Stimulated activated naive CD8-positive, alpha-beta T cell treated with anti-CD3 and anti-CD28 coated beads, Interleukin-15, Interleukin-2, amounts not matched to agents 100 U/mL and 50 U/mL, for 24 hours (primary cell): ENCODE results near the gene CACNA2D3.
A peak's percentile ranks its signal among the peaks of the same experiment; 100 is the strongest.

Experiments used
- ATAC-seq: fragments of 150-1000 bp; cut with Tn5 transposase; one replicate; pipeline ENCODE4 v1.10.0; 2021
- DNase-seq: peaks from one replicate; pipeline ENCODE4 v3.0.0; 2021

CACNA2D3 gene

DNA sequence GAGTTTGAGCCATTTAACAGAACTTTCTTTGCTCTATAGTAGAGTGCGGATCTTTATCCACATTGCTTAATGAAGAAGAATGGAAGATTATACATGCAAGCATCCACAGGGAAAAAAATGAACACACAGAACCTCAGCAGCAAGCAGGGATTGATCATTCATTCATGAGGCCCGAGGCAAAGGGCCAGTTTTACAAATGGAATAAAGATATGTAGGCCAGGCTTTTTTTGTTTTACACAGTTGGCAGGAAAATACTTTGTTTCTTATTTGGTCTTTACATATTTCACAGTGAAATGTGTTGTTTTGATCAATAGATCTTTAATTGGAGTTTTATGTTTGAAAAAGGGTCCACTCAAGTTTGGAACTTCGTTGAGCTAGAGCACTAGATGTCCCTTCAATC lies 688.0 kb downstream of the CACNA2D3 start:
- DNase-seq (no peak), ATAC-seq (no peak)

DNA sequence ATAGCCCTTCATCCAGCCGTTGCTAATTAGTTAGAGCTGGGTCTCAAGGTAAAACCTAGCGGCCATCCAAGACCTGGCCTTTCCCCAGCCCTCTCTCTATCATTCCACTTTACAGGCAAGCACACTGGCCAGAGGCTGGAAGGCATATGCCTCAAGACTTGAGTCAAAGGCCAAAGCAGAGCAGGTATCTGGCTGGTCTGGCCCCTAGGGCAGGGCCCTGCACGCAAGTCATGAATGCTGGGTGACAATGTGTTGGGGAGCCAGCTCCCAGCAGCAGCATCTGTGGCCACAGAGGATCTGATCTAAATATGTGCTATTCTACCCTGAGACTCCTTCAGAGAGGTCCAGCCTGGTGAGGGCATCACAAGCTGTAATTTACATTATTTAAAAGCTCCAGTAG lies 691.9 kb downstream of the CACNA2D3 start:
- ATAC-seq (no peak), DNase-seq (no peak)

GRCh38 chr3:54817628-54818027 lies 695.3 kb downstream of the CACNA2D3 start:
- DNase-seq, result no peak
- ATAC-seq, result no peak

DNA sequence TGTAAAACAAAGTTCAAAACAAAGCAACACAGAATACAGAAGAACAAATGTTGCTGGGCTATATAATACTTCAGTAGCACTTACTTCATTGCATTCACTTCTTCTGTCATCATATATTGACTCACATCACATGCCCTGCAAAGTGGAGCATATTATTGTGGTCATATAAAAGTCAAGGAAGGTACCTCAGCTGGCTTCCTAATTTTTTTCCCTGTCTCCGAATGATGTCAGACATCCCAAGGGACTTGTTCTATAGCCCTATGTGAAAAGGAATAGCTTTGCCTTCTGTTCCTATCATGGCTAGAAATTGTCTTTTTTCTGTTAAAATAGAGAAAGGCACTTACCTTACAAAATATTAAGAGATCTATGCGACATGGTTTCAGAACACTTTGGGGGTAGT lies 696.1 kb downstream of the CACNA2D3 start:
- DNase-seq (no peak), ATAC-seq (no peak)

DNA sequence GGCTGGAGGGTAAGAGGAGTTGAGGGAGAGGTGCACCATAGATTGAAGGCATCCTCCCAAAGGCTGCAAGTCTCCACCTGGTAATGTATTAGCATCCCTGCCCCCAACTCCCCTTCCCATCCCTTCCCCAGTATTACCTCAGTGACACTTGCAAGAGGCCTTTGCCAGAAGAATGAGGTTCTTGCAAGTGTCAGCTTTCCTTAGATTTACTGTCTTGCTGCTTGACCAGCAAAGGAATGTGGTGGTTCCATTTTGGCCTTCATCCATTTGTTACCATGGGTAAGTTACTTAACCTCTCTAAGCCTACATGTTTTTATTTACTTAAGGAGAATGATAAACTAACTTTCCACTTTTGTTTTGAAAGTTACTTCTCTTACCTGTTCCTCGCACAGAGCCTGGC lies 696.6 kb downstream of the CACNA2D3 start:
- DNase-seq (no peak), ATAC-seq (no peak)

- no peak for ATAC-seq
- no peak for DNase-seq
These were observed 697.6 kb downstream of the CACNA2D3 start for GRCh38 chr3:54819946-54820345.

DNA sequence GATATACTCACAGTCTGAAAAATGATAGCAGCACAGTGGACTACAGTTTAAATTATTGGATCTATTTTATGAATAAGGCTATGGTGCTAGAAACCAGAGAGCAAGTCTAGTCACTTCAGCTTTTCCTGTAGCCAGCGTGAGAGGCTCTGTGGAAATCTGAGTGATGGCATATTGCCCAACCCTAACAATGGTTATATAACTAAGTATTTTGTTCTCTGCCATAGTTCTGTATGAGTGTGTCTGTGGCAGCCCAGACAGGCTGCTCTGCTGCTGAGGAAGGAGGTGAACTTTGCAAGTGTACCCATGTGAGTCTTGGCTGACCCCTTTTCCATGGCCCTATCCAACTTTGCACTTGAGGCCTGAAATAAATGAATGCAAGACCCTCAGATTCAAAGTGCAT lies 699.9 kb downstream of the CACNA2D3 start:
- DNase-seq (no peak), ATAC-seq (no peak)

DNA sequence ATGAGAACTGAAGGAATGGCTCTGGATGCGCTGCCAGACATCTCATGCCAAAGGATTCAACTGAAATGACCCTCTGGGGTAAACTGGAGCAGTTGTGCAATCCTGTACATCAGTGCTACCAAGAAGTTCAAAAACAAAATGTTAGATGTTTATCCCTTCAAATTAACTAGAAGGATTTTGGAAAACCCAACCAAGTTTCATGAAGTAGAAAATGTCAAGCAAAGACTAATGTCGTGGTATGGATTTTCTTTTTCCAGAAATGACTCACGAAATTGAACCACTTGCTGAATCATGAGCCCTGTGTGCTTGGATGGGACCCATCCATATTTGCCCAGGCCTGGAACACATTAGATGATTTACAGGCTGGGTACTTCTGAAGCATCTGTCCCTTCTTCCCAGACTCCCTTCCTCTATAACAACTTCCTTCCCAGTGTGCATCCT lies 703.9 kb downstream of the CACNA2D3 start:
- ATAC-seq (no peak), DNase-seq (no peak)

DNA sequence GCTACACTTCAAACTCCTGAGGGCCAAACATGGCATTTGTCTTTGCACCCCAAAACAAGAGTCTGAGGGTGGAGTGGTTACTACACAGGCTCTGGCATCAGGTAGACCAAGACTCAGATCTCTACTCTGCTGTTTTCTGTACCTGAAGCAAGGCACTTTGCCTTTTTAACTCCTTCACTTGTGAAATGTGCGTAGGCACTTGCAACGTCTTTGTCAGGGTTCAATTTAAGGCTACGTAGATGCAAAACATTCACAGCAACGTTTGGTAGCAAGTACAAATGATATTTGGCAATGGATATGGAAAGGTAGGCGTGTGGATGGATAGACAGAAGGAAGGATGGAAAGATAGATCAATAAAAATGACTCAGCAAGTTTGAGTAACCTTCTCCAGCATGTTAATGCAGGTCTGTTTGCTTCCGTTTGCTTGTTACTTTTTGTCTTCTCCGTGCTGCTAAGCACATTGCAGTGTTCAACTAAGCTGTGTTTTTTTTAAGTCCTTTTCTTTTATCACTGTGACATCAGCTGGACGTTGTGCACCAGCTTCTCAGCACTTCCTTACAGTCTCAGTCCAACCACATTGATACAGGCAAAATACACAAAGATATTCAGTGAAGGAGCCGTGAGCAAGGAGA lies 704.8 kb downstream of the CACNA2D3 start:
- DNase-seq (no peak), ATAC-seq (no peak)

DNA sequence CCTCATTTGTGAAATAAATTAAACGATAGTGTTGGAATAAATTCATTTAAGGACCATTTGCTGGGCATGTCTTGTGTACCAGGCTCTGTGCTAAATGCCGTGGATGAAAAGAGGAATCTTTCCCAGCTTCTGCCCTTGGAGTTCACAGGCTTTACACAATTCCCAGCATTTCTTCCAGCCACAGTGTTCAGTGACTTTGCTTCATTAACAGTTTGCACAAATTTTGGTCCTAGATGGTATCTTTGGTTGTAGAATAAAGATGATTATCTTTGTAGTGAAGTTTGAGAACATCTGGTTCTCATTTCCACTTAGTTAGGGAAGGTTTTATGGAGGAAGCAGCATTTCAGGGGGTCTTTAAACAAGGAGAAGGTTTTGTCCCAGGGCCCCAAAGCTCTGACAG lies 705.4 kb downstream of the CACNA2D3 start:
- ATAC-seq (no peak), DNase-seq (no peak)

- ATAC-seq (no peak), DNase-seq (peak; percentile 4)
These were observed 708.3 kb downstream of the CACNA2D3 start for GRCh38 chr3:54830658-54831057.

DNA sequence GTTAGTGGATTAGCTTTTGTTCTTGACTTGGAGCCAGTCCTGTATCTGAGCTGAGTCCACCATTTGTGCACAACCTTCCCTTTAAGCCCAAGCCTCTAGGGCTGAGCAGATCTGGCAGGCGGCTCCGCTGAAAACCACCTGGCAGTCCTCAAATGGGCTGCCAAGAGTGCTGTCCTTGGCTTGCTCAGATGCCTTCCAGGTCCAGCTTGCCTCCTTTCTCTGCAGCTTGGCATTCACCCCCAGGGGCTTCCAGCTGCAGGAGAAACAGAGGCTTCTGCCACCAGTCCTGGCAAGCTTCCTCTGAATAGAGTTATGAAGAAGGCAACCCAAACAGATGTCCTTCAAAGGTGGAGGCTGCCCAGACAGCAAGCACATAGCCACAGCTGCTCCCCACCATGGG lies 708.8 kb downstream of the CACNA2D3 start:
- DNase-seq (no peak), ATAC-seq (no peak)

- ATAC-seq, result no peak
- DNase-seq, result no peak
These were observed 710.5 kb downstream of the CACNA2D3 start for GRCh38 chr3:54832876-54833275.

DNA sequence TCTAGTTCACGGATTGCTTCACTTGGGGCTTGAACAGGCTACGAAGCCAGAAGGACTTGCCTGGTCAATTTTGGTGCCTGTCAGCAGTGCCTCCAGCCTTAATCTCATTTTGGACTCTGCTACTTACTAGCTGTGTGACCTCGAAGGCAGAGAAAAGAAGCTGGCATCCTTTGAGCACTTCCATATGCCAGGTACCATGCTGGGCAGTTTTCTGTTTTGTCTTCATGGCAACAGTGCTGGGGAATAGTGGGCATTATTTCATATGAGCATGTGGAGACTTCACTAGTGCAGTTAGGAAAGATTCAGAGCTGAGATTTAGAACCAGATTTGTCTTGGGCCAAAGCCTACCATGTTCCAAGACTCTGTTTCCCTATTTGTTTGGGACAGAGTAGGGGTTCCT lies 713.3 kb downstream of the CACNA2D3 start:
- ATAC-seq, result no peak

DNA sequence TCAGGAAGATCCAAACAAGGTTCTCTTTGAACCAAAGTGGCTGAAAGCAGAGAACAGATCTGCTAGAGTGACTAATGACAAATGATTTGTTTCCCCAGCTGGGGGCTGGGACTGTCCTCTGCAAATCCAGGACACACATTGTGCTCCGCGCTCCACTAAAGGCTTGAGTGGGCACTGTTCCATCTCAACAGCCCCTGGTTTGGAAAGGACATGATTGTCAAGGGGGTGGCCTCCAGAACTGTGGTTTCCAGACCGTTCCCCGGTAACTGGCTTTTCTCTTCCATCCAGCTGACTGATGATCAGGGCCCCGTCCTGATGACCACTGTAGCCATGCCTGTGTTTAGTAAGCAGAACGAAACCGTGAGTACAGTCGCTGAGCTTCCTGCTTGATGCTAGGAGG lies 714.5 kb downstream of the CACNA2D3 start:
- DNase-seq, result no peak
- no peak for ATAC-seq

More for the DNA sequence above, 713.3 kb downstream of the CACNA2D3 start:
- no peak for DNase-seq

- DNase-seq (no peak), ATAC-seq (no peak)
These were observed 715.6 kb downstream of the CACNA2D3 start for GRCh38 chr3:54837964-54838363.

- DNase-seq, result no peak
- no peak for ATAC-seq
These were observed 719.1 kb downstream of the CACNA2D3 start for GRCh38 chr3:54841471-54841870.

- no peak for ATAC-seq
- DNase-seq, result no peak
These were observed 721.0 kb downstream of the CACNA2D3 start for GRCh38 chr3:54843352-54843751.

GRCh38 chr3:54844211-54844610 lies 721.9 kb downstream of the CACNA2D3 start:
- ATAC-seq, result no peak
- DNase-seq, result no peak

- DNase-seq, result no peak
- ATAC-seq, result no peak
These were observed 722.7 kb downstream of the CACNA2D3 start for GRCh38 chr3:54845011-54845410.

- DNase-seq, result no peak
- no peak for ATAC-seq
These were observed 723.2 kb downstream of the CACNA2D3 start for GRCh38 chr3:54845551-54845950.

GRCh38 chr3:54846119-54846518 lies 723.8 kb downstream of the CACNA2D3 start:
- DNase-seq (no peak), ATAC-seq (no peak)

- ATAC-seq (no peak), DNase-seq (no peak)
These were observed 725.0 kb downstream of the CACNA2D3 start for GRCh38 chr3:54847361-54847760.

- no peak for DNase-seq
- ATAC-seq, result no peak
These were observed 727.0 kb downstream of the CACNA2D3 start for GRCh38 chr3:54849360-54849759.
